T-helper 17 cell (primary cell): ENCODE results near the gene CCT3. TPM values are rescaled to one million over a fixed set of nuclear protein-coding genes. Genes with fewer than 3 reads are reported as not detected.
"Not testable (repeated sequence)": the region's sequence is repeated elsewhere in the genome, so short reads cannot be mapped to it uniquely, and the experiment has no call there.

Source experiments
- ATAC-seq: fragments of 150-1000 bp; cut with Tn5 transposase; 2 replicates; pipeline ENCODE4 v1.10.0; 2021; ENCODE audit warnings: mild to moderate bottlenecking, moderate library complexity
- DNase-seq, 3 donors: peaks; one replicate each; pipeline versions ENCODE4 v3.0.0 to v3.0.0-alpha.2; 2020 to 2021
- H3K9me3 ChIP-seq: one replicate; pipeline ENCODE4 v1.7.0; 2013; ENCODE audit warnings: low read length, mild to moderate bottlenecking; ENCODE audit not compliant: control insufficient read depth, poor library complexity, severe bottlenecking
- H3K27ac Mint-ChIP-seq: one replicate; pipeline ENCODE4 v1.8.0; 2022; ENCODE audit warnings: mild to moderate bottlenecking, moderate library complexity, mixed read lengths
- H3K27me3 Mint-ChIP-seq: one replicate; pipeline ENCODE4 v1.8.0; 2022; ENCODE audit warnings: mixed read lengths
- H3K36me3 Mint-ChIP-seq: one replicate; pipeline ENCODE4 v1.8.0; 2022; ENCODE audit warnings: low read depth, mixed read lengths
- H3K4me1 Mint-ChIP-seq: one replicate; pipeline ENCODE4 v1.8.0; 2022; ENCODE audit warnings: mild to moderate bottlenecking, mixed read lengths
- H3K4me3 Mint-ChIP-seq: one replicate; pipeline ENCODE4 v1.8.0; 2022; ENCODE audit warnings: mild to moderate bottlenecking, moderate library complexity, mixed read lengths
- total RNA-seq, 4 donors: library from RNA in 2 of 4; stranded (reverse) in 2 of 4; gene quantifications; one replicate each; pipeline ENCODE4 v1.2.3 and lab custom pipeline; 2022 to 2026

The CCT3 gene
- total RNA-seq, 2 donors from 2014 or later, result 75.3 to 77.6 TPM

DNA sequence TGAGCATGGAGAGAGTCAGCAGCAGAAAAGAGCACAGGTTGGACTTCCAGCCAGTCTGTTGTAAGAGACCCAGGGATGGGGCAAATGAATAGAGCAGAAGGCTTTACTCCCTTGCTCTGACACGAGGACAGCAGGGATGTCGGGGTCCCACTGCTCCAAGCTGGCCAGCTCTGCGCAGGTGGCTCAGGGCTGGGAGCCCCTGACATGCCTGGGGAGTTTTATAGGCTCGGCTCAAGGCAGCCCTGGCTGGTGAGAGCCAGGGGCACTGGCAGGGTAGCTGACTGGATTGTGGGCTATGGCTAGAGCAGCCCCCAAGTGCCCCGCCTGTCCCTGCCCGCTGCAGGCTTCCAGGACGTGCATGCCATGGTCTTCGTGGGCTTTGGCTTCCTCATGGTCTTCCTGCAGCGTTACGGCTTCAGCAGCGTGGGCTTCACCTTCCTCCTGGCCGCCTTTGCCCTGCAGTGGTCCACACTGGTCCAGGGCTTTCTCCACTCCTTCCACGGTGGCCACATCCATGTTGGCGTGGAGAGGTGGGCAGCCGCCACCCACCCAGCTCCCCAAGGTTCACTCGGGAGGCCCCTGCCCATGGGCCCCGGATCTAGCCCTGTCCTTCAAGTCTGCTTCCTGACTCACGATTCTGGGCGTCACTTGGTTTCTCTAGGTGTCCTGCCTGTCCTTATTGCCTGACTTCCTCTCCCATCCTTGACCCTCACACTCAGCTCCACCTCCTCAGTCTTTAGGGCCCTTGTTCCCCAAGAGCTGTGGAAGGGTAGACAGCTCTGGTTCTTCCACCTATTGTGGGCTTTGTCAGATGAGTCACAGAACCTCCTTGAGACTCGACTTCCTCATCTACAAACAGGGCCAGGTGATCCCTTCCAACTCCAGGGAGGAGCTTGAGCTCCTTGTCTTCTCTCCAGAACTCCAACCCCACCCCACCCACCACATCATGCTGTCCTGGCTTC is 39.1 kb upstream of the CCT3 start:
- Mint-ChIP-seq H3K4me3 (no peak overlapping the region), H3K4me1 (peaks cover 3% of the 10 kb centered on the region), H3K36me3 (no peaks in the 10 kb centered on the region), H3K27ac (no peak overlapping the region), H3K27me3 (peaks cover 34% of the 10 kb centered on the region)
- ATAC-seq (no peak), DNase-seq (no peak)
- no peaks in the 10 kb centered on the region for H3K9me3 ChIP-seq

DNA sequence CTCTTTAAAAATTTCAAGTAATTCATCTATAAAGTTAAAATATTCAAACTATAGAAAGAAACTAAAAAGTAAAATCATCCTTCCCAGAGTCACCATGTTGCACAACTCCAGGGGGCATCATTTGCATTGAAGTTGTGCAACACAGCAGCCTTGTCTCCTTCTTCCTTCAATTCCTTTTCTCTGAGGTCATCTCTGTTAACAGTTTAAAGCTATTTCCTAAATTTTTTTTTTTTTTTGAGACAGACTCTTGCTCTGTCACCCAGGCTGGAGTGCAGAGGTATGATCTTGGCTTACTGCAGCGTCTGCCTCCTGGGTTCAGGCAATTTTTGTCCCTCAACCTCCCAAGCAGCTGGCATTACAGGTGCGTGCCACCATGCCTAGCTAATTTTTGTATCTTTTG is 38.1 kb upstream of the CCT3 start:
- ATAC-seq, result no peak
- H3K27me3 Mint-ChIP-seq, result peaks cover 33% of the 10 kb centered on the region
- no peak overlapping the region for H3K27ac Mint-ChIP-seq
- H3K4me1 Mint-ChIP-seq, result peaks cover under 1% of the 10 kb centered on the region
- H3K36me3 Mint-ChIP-seq, result no peaks in the 10 kb centered on the region
- no peak overlapping the region for H3K4me3 Mint-ChIP-seq
- no peaks in the 10 kb centered on the region for H3K9me3 ChIP-seq
- DNase-seq, result no peak

DNA sequence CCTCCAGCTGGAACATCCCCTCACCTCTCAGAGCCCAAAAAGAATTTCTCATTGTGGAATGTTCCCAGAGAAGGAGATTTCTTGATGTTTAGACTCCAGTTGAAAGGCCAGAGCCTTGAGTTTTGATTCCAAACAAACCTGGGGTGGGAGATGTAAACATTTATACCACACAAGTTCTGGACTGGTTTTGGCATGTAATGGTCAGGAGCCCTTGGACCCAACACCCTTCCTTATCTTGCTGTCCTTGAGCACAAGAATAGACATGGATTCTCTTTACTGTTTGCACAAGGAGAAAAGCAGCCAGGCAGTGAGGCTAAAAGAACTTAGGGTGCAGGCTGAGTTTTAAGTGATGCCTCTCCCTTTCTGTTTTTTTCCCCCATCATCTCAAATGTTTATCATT is 35.5 kb upstream of the CCT3 start:
- no peaks in the 10 kb centered on the region for H3K9me3 ChIP-seq

DNA sequence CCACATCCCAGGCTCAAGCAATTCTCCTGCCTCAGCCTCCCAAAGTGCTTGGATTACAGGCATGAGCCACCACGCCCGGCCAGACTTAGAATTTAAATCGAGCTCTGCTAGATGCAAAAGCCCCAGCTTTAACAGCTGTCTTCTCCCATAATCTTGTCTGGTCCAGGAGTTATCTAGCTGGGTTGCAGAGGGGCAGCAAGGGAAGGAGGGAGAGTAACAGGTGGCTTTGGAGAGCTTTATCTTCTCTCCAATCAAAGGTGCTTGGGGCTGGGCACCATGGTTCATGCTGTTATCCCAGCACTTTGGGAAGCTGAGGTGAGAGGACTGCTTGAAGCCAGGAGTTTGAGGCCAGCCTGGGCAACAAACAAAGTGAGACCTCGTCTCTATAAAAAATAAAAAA is 34.8 kb upstream of the CCT3 start:
- no peaks in the 10 kb centered on the region for H3K36me3 Mint-ChIP-seq
- no peak overlapping the region for H3K27ac Mint-ChIP-seq
- H3K27me3 Mint-ChIP-seq, result peaks cover 43% of the 10 kb centered on the region
- DNase-seq (no peak), ATAC-seq (no peak)
- no peaks in the 10 kb centered on the region for H3K4me1 Mint-ChIP-seq
- no peaks in the 10 kb centered on the region for H3K9me3 ChIP-seq
- H3K4me3 Mint-ChIP-seq, result no peak overlapping the region

More for the DNA sequence above, 35.5 kb upstream of the CCT3 start:
- H3K27ac Mint-ChIP-seq, result no peak overlapping the region
- no peak for DNase-seq
- peaks cover 37% of the 10 kb centered on the region for H3K27me3 Mint-ChIP-seq
- H3K36me3 Mint-ChIP-seq, result no peaks in the 10 kb centered on the region
- H3K4me1 Mint-ChIP-seq, result no peaks in the 10 kb centered on the region
- no peak overlapping the region for H3K4me3 Mint-ChIP-seq
- ATAC-seq, result no peak

DNA sequence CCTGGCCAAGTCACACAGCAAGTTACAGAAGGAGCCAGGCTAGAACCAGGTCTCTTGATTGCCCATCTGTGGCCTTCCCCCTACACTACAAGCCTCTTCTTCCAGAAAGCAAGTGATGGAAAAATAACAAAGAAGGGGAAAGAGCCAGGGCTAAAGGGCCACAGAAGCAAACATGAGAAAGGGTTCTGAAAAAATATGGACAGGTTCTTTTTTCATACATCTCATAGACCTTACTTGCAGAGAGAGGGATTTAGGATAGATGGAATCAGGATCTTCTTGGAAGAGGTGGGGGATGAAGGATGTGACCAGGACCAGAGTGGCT is 34.1 kb upstream of the CCT3 start:
- Mint-ChIP-seq H3K36me3 (no peaks in the 10 kb centered on the region), H3K4me1 (no peaks in the 10 kb centered on the region), H3K27me3 (peaks cover 50% of the 10 kb centered on the region), H3K4me3 (no peak overlapping the region), H3K27ac (no peak overlapping the region)
- no peaks in the 10 kb centered on the region for H3K9me3 ChIP-seq
- no peak for ATAC-seq
- DNase-seq, result no peak

DNA sequence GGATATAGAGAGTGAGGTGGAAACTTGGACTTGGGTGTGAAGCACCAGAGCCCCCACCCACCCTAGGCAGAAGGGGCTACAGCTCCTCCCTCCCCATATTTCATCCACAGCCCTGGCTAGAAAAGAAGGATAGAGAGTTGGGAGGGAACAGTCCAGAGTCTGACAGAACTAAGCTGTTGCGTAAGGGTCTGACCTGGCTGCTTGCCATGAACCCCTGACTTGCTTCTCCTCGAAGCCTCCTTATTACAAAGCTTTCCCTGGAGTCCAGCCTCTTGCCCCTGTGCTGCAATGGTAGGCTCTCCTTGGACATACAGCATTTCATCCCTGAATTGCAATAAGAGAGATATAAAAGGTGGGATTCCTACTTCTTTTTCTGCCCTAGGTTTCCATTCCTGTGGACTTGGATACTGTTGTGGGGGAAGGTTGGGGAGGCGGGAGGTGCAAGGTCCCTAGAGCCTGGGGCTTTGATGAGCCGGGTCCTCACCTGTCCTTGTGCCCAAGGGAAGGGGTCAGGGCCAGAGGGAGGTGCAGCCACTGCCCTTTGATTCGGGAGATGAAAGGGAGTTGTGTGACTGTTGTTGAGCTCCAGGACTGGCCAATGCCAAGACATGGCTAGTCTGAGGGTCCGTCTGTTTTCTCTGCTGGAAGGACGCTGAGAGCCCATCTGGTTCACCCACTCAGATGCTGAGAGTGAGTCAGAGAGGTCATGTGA is 33.6 kb upstream of the CCT3 start:
- no peak for DNase-seq
- no peak overlapping the region for H3K4me3 Mint-ChIP-seq
- no peak for ATAC-seq
- H3K27me3 Mint-ChIP-seq, result peaks cover 53% of the 10 kb centered on the region
- H3K4me1 Mint-ChIP-seq, result no peaks in the 10 kb centered on the region
- no peaks in the 10 kb centered on the region for H3K9me3 ChIP-seq
- no peak overlapping the region for H3K27ac Mint-ChIP-seq
- H3K36me3 Mint-ChIP-seq, result no peaks in the 10 kb centered on the region

DNA sequence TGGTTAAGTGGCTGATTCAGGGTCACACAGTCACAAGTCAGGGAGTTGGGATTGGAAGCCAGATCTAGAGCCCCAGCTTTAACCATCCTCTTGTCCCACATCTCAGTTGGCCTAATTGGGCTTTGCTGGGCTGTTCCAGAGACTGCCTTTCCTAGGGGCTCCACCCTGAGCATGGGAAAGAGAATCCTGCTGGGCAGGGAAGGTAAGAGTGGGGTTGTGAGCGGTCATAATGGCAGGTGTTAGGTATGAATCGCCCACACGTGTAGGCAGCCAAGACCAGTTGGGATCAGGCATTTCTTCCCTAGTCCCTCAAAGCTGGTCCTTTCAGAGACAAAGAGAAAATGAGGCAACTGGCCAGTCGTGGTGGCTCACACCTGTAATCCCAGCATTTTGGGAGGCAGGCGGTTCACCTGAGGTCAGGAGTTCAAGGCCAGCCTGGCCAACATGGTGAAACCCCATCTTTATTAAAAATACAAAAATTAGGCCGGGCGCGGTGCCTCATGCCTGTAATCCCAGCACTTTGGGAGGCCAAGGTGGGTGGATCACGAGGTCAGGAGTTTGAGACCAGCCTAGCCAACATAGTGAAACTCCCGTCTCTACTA is 31.7 kb upstream of the CCT3 start:
- not testable (repeated sequence) for H3K4me1 Mint-ChIP-seq, H3K9me3 ChIP-seq, H3K27ac Mint-ChIP-seq, H3K36me3 Mint-ChIP-seq, DNase-seq, ATAC-seq
- Mint-ChIP-seq H3K27me3 (peaks cover 60% of the 10 kb centered on the region), H3K4me3 (peak overlapping the region; percentile 81)

DNA sequence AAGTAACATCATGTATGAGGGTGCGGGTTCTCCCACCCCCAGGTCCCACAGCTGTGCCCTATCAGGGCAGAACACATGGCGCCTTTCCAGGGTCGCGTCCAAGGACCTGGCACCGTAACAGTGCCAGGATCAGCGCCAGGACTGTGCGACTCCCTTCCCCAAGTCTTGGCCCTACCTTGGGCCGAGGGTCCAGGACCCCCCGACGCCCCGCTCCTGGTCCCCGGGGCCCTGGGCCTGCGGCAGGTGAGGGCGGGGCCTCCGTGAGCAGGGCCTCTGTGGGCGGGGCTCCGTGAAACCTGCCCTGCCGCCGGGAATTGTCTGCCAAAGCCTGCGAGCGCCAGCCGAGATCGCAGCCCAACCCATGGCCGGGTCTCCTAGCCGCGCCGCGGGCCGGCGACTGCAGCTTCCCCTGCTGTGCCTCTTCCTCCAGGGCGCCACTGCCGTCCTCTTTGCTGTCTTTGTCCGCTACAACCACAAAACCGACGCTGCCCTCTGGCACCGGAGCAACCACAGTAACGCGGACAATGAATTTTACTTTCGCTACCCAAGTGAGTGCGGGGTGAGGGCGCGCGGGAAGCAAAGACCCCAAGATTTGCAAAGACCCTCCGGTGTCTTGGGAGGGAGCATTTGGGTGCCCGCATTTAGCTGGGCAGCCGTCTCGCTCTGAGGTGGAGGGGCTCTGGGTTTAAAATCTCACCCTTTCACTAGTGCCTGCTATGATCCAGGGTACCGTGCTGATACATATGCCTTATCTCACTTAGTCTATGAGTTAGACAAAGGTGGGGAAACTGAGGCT is 31.0 kb upstream of the CCT3 start, which contains the start of gene RHBG:
RHBG (plus strand) TSS at position 323 of the 796 bp plus-strand sequence; CDS start at position 362, 39 bp downstream.
- DNase-seq, result no peak

DNA sequence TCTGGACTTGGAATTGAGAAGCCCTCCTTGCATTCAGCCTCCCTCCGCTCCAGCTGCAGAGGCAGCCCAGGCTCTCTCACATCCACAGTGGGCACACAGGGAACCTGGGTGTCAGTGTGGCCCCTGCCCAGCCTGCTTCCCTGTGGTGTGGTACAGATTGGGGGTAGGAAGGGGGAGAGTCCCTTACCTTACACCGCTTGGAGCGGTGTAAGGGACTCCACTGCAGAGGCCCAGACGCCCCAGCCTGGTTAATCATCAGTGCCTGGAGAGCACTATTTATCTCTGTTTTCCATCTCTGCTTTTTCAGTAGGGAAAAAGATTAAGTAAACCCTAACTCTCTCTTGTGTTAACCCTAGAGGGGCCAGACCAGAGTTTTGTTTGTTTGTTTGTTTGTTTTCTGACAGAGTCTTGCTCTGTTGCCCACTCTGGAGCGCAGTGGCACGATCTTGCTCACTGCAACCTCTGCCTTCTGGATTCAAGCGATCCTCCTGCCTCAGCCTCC is 30.1 kb upstream of the CCT3 start:
- peaks cover 64% of the 10 kb centered on the region for H3K27me3 Mint-ChIP-seq
- no peaks in the 10 kb centered on the region for H3K4me1 Mint-ChIP-seq
- no peak overlapping the region for H3K4me3 Mint-ChIP-seq

More for the DNA sequence above, 31.0 kb upstream of the CCT3 start, which contains the start of gene RHBG:
- H3K4me3 Mint-ChIP-seq, result peak within 1 kb of the TSS; percentile 81
- H3K4me1 Mint-ChIP-seq, result no peaks in the 10 kb centered on the region
- H3K27ac Mint-ChIP-seq, result peak within 1 kb of the TSS; percentile 39
- H3K27me3 Mint-ChIP-seq, result peaks cover 60% of the 10 kb centered on the region
- H3K9me3 ChIP-seq, result no peaks in the 10 kb centered on the region
- ATAC-seq, result peak; percentile 51
- peaks cover 3% of the 10 kb centered on the region for H3K36me3 Mint-ChIP-seq

DNA sequence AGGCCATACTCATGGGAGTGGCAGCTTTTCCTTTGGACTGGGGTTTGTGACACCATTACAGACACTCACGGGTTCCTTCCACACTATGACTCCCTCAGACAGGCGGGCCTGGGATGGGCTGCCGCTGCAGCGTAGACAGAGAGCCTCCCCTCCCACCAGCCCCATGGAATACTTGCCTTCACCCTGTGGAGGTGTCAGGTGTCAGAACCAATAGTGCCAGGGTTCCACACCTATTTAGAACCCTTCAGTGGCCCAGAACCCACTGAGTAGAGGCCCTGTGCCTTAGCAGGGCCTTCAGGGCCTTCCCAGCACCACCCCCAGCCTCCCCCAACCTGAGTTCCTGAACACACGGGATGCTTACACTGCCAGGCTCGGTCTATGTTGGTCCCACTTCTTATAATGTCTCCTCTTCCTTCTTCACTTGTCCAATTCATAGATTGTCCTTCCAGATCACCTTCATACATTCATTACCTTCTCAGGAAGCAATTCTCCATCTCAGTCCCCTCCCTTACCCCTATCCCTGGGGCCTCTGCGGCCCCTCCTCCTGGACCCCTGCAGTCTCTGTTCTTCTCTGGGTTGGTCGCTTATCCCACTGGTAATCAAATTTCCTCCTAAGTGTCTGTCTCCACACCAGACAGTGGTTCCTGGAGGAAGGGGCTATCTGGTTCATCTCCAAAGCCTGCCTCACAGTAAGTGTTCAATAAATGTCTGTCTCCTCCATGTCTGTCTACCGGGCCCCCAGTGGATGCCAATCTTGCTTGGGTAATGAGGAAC is 29.5 kb upstream of the CCT3 start:
- Mint-ChIP-seq H3K27ac (peak overlapping the region; percentile 39), H3K27me3 (peaks cover 60% of the 10 kb centered on the region), H3K4me3 (no peak overlapping the region), H3K4me1 (no peaks in the 10 kb centered on the region), H3K36me3 (peaks cover 3% of the 10 kb centered on the region)
- ATAC-seq, result no peak
- H3K9me3 ChIP-seq, result no peaks in the 10 kb centered on the region
- DNase-seq, result no peak

More for the DNA sequence above, 30.1 kb upstream of the CCT3 start:
- no peak for DNase-seq
- Mint-ChIP-seq H3K36me3 (peaks cover 3% of the 10 kb centered on the region), H3K27ac (peak overlapping the region; percentile 39)
- H3K9me3 ChIP-seq, result no peaks in the 10 kb centered on the region
- ATAC-seq, result no peak

DNA sequence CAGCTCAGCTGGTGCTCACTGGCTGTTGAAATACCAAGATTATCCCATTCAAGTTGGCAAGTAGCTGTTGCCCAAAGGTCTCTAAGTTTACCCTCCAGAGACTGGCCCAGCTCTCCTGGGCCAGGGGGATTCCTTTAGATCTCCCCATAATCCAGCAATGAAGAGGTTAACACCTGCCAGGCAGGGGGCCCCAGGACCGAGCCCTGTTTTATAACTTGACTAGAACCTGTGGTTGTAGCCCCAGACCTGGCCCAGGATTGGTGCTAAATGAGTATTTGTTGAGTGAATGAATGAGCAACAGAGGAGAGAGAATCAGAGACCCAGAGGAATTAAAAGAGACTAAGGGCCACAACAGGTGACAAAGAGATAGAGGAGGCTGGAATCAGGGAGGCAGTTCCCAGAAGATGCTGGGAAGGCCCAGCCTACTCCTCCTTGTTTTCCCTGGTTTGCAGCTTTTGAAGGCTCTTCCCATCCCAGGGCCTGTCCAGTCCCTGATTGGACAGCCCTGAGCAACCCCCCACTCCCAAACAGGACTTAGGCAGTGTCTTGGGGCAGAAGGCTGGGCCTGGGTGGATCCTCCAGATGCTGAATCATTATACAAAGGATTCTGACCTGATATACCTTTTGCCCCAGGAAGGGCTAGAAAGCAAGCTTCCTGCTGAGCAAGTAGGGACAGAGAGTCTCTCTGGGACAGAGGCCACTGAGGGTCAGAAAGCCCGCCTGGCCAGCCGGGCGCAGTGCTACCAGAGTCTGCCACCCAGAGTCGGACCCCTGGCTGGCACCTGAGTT is 28.5 kb upstream of the CCT3 start:
- peaks cover 3% of the 10 kb centered on the region for H3K36me3 Mint-ChIP-seq
- no peaks in the 10 kb centered on the region for H3K4me1 Mint-ChIP-seq
- peaks cover 54% of the 10 kb centered on the region for H3K27me3 Mint-ChIP-seq
- ATAC-seq (no peak), DNase-seq (no peak)
- H3K27ac Mint-ChIP-seq, result no peak overlapping the region
- H3K4me3 Mint-ChIP-seq, result no peak overlapping the region
- no peaks in the 10 kb centered on the region for H3K9me3 ChIP-seq
